ENCODE data around the gene PGGHG. TPM values are rescaled to one million over a fixed set of nuclear protein-coding genes. Genes with fewer than 3 reads are reported as not detected.
"Not testable (repeated sequence)": the region's sequence is repeated elsewhere in the genome, so short reads cannot be mapped to it uniquely, and the experiment has no call there.

PGGHG gene
- total and polyA plus RNA-seq, 2 of the 13 experiments (the other 11 are each of a cell fraction or from before 2014, with no cell fraction given), result 5.9 to 14.8 TPM

DNA sequence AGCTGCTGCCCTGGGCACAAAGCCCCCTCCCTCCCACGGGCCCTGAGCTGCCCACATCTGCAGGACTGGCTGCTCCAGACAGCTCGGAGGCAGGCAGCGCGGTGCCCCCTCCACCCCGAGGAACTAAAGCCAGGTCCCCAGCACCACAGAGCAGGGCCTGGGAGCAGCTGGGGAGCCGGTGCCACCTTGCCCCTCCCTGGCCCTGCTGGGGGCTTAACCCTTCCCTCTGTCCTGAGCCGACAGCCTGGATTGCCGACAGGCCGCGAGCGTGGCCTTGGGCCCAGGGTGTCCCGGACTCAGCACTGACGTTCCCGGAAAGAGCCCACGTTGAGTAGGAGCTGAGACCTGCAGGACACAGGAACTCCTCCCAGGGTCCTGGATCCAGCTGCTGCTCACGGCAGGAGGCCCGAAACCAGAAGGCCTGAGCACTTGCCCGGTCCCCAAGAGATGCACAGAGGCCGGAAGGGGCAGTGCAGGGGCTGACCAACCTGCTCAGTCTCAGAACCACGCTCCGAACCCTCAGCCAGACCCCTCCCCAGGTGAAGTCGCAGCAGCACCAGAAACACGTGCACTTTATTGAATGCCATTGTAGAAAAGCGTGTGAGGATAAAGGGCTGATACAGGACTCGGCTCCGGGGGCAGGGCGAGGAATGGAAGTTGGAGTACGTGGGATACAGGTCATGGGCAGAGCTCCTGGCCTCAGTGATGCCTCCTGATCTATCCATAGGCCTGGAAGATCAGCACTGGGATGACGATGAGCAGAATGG, 30.4 kb downstream of the PGGHG start (continued):
- TF ChIP-seq SALL1 (CRISPR knock-in tag; IDR thresholded peaks at IDR 0.05), result peak; percentile 35; the same call in 1 of the 2 replicates
- TF ChIP-seq ZNF512B (CRISPR knock-in tag; IDR thresholded peaks at IDR 0.05; ENCODE audit: borderline replicate concordance), result 0 out of 2 replicates have a peak, but pooled peaks have one; percentile 8

GRCh38 chr11:319888-320273, 31.0 kb downstream of the PGGHG start:
- peak overlapping the region; percentile 77 for H3K9ac ChIP-seq (ENCODE audit: insufficient read depth, low read depth, low read length)
- H3K4me1 ChIP-seq (ENCODE audit: insufficient read depth, low read length), result peaks cover 45% of the 10 kb centered on the region
- DNase-seq (ENCODE audit: low spot score); H3K27me3 ChIP-seq (ENCODE audit: control insufficient read depth in 1 of 2, insufficient read depth in 2 of 2, low read length in 2 of 2); FAIRE-seq; H3K9me3 ChIP-seq (ENCODE audit: low read length); BruUV-seq (replicated peaks); H2AFZ ChIP-seq (ENCODE audit: low read length); H4K20me1 ChIP-seq (ENCODE audit: insufficient read depth, low read length); CTCF ChIA-PET (ENCODE audit: low intra/inter-chr PET ratio, low total read pairs); intact Hi-C loops (cut with micrococcal nuclease; ENCODE audit: unreplicated experiment); in situ Hi-C loops (cut with HindIII; ENCODE audit: extremely low pct_ligation_motif_present, low pct_unique_long_range_greater_than_20kb); H3K36me3 ChIP-seq (replicated peaks in 1 of 2; ENCODE audit: control insufficient read depth in 1 of 2, insufficient read depth in 2 of 2, low read length in 2 of 2); H3K79me2 ChIP-seq (ENCODE audit: insufficient read depth, low read length): not testable (repeated sequence)
- TF ChIP-seq SAP130 (CRISPR knock-in tag; IDR thresholded peaks at IDR 0.05; ENCODE audit: low read depth), result 0 out of 2 replicates have a peak, but pooled peaks have one; percentile 5
- 0 out of 2 replicates have a peak, but pooled peaks have one; percentile 12 for TF ChIP-seq ZNF143 (CRISPR knock-in tag; IDR thresholded peaks at IDR 0.05)
- TF ChIP-seq, protein P1, sequence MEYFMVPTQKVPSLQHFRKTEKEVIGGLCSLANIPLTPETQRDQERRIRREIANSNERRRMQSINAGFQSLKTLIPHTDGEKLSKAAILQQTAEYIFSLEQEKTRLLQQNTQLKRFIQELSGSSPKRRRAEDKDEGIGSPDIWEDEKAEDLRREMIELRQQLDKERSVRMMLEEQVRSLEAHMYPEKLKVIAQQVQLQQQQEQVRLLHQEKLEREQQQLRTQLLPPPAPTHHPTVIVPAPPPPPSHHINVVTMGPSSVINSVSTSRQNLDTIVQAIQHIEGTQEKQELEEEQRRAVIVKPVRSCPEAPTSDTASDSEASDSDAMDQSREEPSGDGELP (IDR thresholded peaks at IDR 0.05; ENCODE audit: borderline replicate concordance, low read depth), result peak; percentile 17; the same call in 1 of the 2 replicates
- TF ChIP-seq MAX (IDR thresholded peaks at IDR 0.05), result 0 out of 2 replicates have a peak, but pooled peaks have one; percentile 3
- peak overlapping the region; percentile 59 to 85 (median 83) for H3K4me3 ChIP-seq (replicated peaks in 1 of 3; ENCODE audit: insufficient read depth in 1 of 3, low read depth in 2 of 3, low read length in 3 of 3)
- peak; percentile 3 for ATAC-seq
- H3K27ac ChIP-seq (ENCODE audit: extremely low read length, insufficient read depth, low read length), result peak overlapping the region; percentile 66
- POLR2A ChIA-PET, result interaction anchor here (1.1 to 1.9 kb wide), 5 partner anchors 9 to 36 kb away, joined by 4 to 11 read pairs (median 5); partner anchors contain the start of gene IFITM2
- WGBS (ENCODE audit: low lambda C conversion rate), result no CpG with 5 or more reads among the region's 10 CpGs
- H3K4me2 ChIP-seq (ENCODE audit: low read depth, low read length), result peak overlapping the region; percentile 81
